GM11168 (cell line): ENCODE results near the gene SUMF1.
"Not testable (repeated sequence)": the region's sequence is repeated elsewhere in the genome, so short reads cannot be mapped to it uniquely, and the experiment has no call there.

Experiments
- in situ Hi-C: fragments of 300-500 bp; cut with MboI; formaldehyde crosslinking; loops from one replicate; pipeline ENCODE4 v1.12.0; 2022; ENCODE audit warnings: low sequenced_read_pairs; ENCODE audit not compliant: unreplicated experiment

The SUMF1 gene

GRCh38 chr3:4464576-4464975 lies 2.5 kb downstream of the SUMF1 start:
- in situ Hi-C loops: no loop called here

- in situ Hi-C loops: no loop called here
Measured at GRCh38 chr3:4462369-4463040, 4.6 kb downstream of the SUMF1 start.

- in situ Hi-C loops: no loop called here
Measured at GRCh38 chr3:4461468-4462090, 5.5 kb downstream of the SUMF1 start.

GRCh38 chr3:4460334-4460733 lies 6.7 kb downstream of the SUMF1 start:
- in situ Hi-C loops: no loop called here

- in situ Hi-C loops: no loop called here
Measured at GRCh38 chr3:4458961-4459360, 8.1 kb downstream of the SUMF1 start.

GRCh38 chr3:4456780-4457179 lies 10.3 kb downstream of the SUMF1 start:
- in situ Hi-C loops: not testable (repeated sequence)

GRCh38 chr3:4454142-4454541 lies 12.9 kb downstream of the SUMF1 start:
- in situ Hi-C loops: no loop called here

- in situ Hi-C loops: no loop called here
Measured at GRCh38 chr3:4449043-4449805, 17.8 kb downstream of the SUMF1 start.

GRCh38 chr3:4448187-4448586 lies 18.9 kb downstream of the SUMF1 start:
- in situ Hi-C loops: no loop called here

GRCh38 chr3:4447295-4447999 lies 19.6 kb downstream of the SUMF1 start:
- in situ Hi-C loops: no loop called here

- in situ Hi-C loops: no loop called here
Measured at GRCh38 chr3:4440951-4441350, 26.1 kb downstream of the SUMF1 start.

- in situ Hi-C loops: no loop called here
Measured at GRCh38 chr3:4438296-4438695, 28.8 kb downstream of the SUMF1 start.

- in situ Hi-C loops: no loop called here
Measured at GRCh38 chr3:4432259-4432658, 34.8 kb downstream of the SUMF1 start.

- in situ Hi-C loops: no loop called here
Measured at GRCh38 chr3:4429648-4430350, 37.3 kb downstream of the SUMF1 start.

GRCh38 chr3:4426782-4427344 lies 40.2 kb downstream of the SUMF1 start:
- in situ Hi-C loops: no loop called here

GRCh38 chr3:4426261-4426781 lies 40.7 kb downstream of the SUMF1 start:
- in situ Hi-C loops: no loop called here

GRCh38 chr3:4425707-4426106 lies 41.4 kb downstream of the SUMF1 start:
- in situ Hi-C loops: no loop called here

- in situ Hi-C loops: no loop called here
Measured at GRCh38 chr3:4425055-4425454, 42.0 kb downstream of the SUMF1 start.

- in situ Hi-C loops: no loop called here
Measured at GRCh38 chr3:4421121-4421520, 45.9 kb downstream of the SUMF1 start.

GRCh38 chr3:4419920-4420319 lies 47.1 kb downstream of the SUMF1 start:
- in situ Hi-C loops: no loop called here
